Measurements from ENCODE around the gene RFC2. TPM values are rescaled to one million over a fixed set of nuclear protein-coding genes. Genes with fewer than 3 reads are reported as not detected.
A peak's percentile ranks its signal among the peaks of the same experiment; 100 is the strongest.

Gene RFC2
- total RNA-seq, 6 experiments from 2014 or later, result 8.0 to 21.3 (median 12.2) TPM

- DNase-seq (no peak), ATAC-seq (no peak)
- intact Hi-C loops (cut with DNase I), result no loop called here
- Histone ChIP-seq H3K27ac (no peak overlapping the region), H3K4me1 (peaks cover 0 to 7% (median 0%) of the 10 kb centered on the region in 4 donors), H3K27me3 (no peaks in the 10 kb centered on the region), H3K36me3 (peaks cover 0 to 31% (median 11%) of the 10 kb centered on the region in 4 donors), H3K9me3 (no peaks in the 10 kb centered on the region), H3K4me3 (no peak overlapping the region)
- TF ChIP-seq POLR2A (IDR thresholded peaks at IDR 0.05), result no peak
- 91% methylated on average over 7 of the region's 8 CpGs for WGBS (ENCODE audit: insufficient coverage, low coverage, low lambda C conversion rate, missing lambda C conversion rate)
These were observed 18.5 kb downstream of the RFC2 start for GRCh38 chr7:74235518-74236268.

DNA sequence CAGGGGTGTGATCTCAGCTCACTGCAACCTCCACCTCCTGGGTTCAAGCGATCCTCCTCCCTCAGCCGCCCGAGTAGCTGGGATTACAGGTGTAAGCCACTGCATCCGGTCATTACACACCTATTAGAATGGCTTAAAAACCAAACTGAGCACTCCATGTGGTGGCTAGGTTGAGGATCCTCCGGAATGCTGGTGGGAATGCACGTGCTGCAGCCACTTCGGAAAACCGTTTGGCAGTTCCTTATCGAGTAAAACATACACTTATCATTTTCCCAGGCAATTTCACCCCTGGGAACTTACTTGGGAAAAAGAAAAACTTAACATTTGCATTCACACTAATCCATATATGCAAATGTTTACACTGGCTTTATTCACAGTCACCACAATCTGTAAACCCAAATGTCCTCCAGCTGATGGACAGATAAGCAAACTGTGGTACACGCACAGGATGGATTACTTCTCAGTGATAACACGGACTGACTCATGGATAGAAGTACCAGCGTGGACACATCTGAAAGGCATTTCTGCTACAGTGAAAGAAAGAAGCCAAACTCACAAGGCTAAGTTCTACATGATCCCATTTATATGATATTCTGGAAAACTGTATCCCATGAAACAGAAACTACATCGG lies 20.4 kb downstream of the RFC2 start:
- TF ChIP-seq, protein P1, sequence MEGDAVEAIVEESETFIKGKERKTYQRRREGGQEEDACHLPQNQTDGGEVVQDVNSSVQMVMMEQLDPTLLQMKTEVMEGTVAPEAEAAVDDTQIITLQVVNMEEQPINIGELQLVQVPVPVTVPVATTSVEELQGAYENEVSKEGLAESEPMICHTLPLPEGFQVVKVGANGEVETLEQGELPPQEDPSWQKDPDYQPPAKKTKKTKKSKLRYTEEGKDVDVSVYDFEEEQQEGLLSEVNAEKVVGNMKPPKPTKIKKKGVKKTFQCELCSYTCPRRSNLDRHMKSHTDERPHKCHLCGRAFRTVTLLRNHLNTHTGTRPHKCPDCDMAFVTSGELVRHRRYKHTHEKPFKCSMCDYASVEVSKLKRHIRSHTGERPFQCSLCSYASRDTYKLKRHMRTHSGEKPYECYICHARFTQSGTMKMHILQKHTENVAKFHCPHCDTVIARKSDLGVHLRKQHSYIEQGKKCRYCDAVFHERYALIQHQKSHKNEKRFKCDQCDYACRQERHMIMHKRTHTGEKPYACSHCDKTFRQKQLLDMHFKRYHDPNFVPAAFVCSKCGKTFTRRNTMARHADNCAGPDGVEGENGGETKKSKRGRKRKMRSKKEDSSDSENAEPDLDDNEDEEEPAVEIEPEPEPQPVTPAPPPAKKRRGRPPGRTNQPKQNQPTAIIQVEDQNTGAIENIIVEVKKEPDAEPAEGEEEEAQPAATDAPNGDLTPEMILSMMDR (IDR thresholded peaks at IDR 0.05), result no peak
- no peak for TF ChIP-seq POLR2A (IDR thresholded peaks at IDR 0.05)
- WGBS (ENCODE audit: insufficient coverage, low coverage, low lambda C conversion rate, missing lambda C conversion rate), result 83% methylated on average over 6 of the region's 13 CpGs

GRCh38 chr7:74231232-74231590 lies 23.0 kb downstream of the RFC2 start:
- no peaks in the 10 kb centered on the region for H3K4me1 ChIP-seq
- DNase-seq (no peak), ATAC-seq (peak in 3 of 4 donors; percentile 19 to 43 (median 31))
- no peaks in the 10 kb centered on the region for H3K27me3 ChIP-seq
- H3K36me3 ChIP-seq, result peaks cover 0 to 18% (median 6%) of the 10 kb centered on the region in 4 donors
- 74% methylated on average over 7 of the region's 12 CpGs for WGBS (ENCODE audit: insufficient coverage, low coverage, low lambda C conversion rate, missing lambda C conversion rate)
- TF ChIP-seq, protein P1 (IDR thresholded peaks at IDR 0.05), result no peak
- no peak for TF ChIP-seq POLR2A (IDR thresholded peaks at IDR 0.05)
- no peak overlapping the region for H3K27ac ChIP-seq
- H3K9me3 ChIP-seq, result no peaks in the 10 kb centered on the region
- intact Hi-C loops (cut with DNase I), result no loop called here
- H3K4me3 ChIP-seq, result no peak overlapping the region

More for the DNA sequence above, 20.4 kb downstream of the RFC2 start:
- Histone ChIP-seq H3K9me3 (no peaks in the 10 kb centered on the region), H3K27me3 (no peaks in the 10 kb centered on the region), H3K36me3 (peaks cover 0 to 23% (median 10%) of the 10 kb centered on the region in 4 donors), H3K4me1 (no peaks in the 10 kb centered on the region), H3K4me3 (no peak overlapping the region), H3K27ac (no peak overlapping the region)
- DNase-seq, result no peak
- no peak for ATAC-seq
- intact Hi-C loops (cut with DNase I), result no loop called here

DNA sequence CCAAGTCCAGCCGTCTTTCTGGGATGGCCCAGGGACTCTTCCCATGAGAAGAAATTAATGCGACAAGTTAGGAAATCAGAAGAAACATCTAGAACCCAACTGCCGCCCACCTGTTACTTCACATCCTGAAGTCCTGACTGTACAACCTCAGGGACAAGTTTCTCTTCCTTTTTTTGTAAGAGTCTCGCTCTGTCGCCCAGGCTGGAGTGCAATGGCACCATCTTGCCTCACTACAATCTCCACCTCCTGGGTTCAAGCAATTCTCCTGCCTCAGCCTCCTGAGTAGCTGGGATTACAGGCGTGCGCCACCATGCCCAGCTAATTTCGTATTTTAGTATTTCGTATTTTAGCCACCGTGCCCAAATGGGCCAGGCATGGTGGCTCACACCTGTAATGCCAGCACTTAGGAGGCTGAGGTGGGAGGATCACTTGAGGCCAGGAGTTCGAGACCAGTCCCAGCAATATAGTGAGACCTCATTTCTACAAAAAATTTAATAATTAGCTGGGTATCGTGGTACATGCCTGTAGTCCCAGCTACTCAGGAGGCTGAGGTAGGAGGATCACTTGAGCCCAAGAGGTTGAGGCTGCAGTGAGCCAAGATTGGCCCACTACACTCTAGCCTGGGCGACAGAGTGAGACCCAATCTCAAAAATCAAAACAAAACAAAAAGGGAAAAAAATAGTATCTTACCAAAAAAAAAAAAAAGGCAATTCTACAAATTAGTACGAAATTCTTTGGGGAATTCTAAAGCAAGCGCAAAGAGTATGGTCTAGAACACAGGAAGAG lies 23.6 kb downstream of the RFC2 start:
- 80% methylated on average over 10 of the region's 15 CpGs for WGBS (ENCODE audit: insufficient coverage, low coverage, low lambda C conversion rate, missing lambda C conversion rate)
- intact Hi-C loops (cut with DNase I), result no loop called here
- H3K9me3 ChIP-seq, result no peaks in the 10 kb centered on the region
- H3K27ac ChIP-seq, result peak overlapping the region in 1 of 3 donors; percentile 18
- no peaks in the 10 kb centered on the region for H3K4me1 ChIP-seq
- DNase-seq (no peak), ATAC-seq (peak in 3 of 4 donors; percentile 31 to 55 (median 44))
- peaks cover 0 to 16% (median 3%) of the 10 kb centered on the region in 4 donors for H3K36me3 ChIP-seq
- H3K4me3 ChIP-seq, result no peak overlapping the region
- TF ChIP-seq, protein P1 (IDR thresholded peaks at IDR 0.05), result no peak
- TF ChIP-seq POLR2A (IDR thresholded peaks at IDR 0.05), result no peak
- no peaks in the 10 kb centered on the region for H3K27me3 ChIP-seq

Data from right lobe of liver (tissue), 6 donors.